H1 (cell line): ENCODE data around the gene MYH7. TPM values are rescaled to one million over a fixed set of nuclear protein-coding genes. Genes with fewer than 3 reads are reported as not detected.

Experiments used
- CTCF ChIA-PET: fragments of 300-600 bp; sonication (Branson Sonifier 250); formaldehyde crosslinking; loops from one replicate; lab custom pipeline; 2021; ENCODE audit not compliant: partially characterized antibody; lab: Charles Lee
- POLR2A ChIA-PET: fragments of 300-600 bp; sonication (Branson Sonifier 250); formaldehyde crosslinking; loops from one replicate; lab custom pipeline; 2021; ENCODE audit warnings: inconsistent platforms; ENCODE audit not compliant: partially characterized antibody; lab: Charles Lee
- DNase-seq, 2 experiments: peaks; one replicate each; pipeline versions ENCODE4 v3.0.0 to v3.0.0-alpha.2; 2010 to 2022; ENCODE audit warnings: low spot score in 2 of 2, low read depth in 1 of 2, mixed read lengths in 1 of 2
- FAIRE-seq: peaks from 2 replicates; lab custom pipeline; 2011; peaks lifted over from hg19 to GRCh38; lab: Jason Lieb, UNC
- H2AFZ ChIP-seq: 2 replicates; pipeline ENCODE4 v1.8.1; 2012; ENCODE audit warnings: low read length, inconsistent platforms
- H2AK5ac ChIP-seq: 2 replicates; pipeline ENCODE4 v1.6.1; 2013; ENCODE audit warnings: low read depth, low read length
- H2BK120ac ChIP-seq: replicated peaks from 2 replicates; pipeline ENCODE3; 2013; ENCODE audit warnings: low read depth, low read length, inconsistent platforms
- H2BK12ac ChIP-seq: 2 replicates; pipeline ENCODE4 v1.6.1; 2013; ENCODE audit warnings: low read depth, low read length
- H2BK15ac ChIP-seq: 2 replicates; pipeline ENCODE4 v1.6.1; 2013; ENCODE audit warnings: low read length
- H2BK20ac ChIP-seq: 2 replicates; pipeline ENCODE4 v1.6.1; 2013; ENCODE audit warnings: low read length
- H2BK5ac ChIP-seq: 2 replicates; pipeline ENCODE4 v1.6.1; 2013; ENCODE audit warnings: low read depth, low read length
- H3K14ac ChIP-seq: 2 replicates; pipeline ENCODE4 v1.6.1; 2013; ENCODE audit warnings: inconsistent platforms; ENCODE audit not compliant: insufficient read length
- H3K18ac ChIP-seq: 2 replicates; pipeline ENCODE4 v1.6.1; 2013; ENCODE audit warnings: low read length; ENCODE audit errors: extremely low read depth
- H3K23ac ChIP-seq: 2 replicates; pipeline ENCODE4 v1.6.1; 2013; ENCODE audit warnings: inconsistent platforms; ENCODE audit not compliant: insufficient read length
- H3K23me2 ChIP-seq: 2 replicates; pipeline ENCODE4 v1.6.1; 2013; ENCODE audit warnings: low read depth, low read length
- H3K27ac ChIP-seq: 2 replicates; pipeline ENCODE4 v1.6.1; 2011; ENCODE audit warnings: low read depth, low read length, inconsistent platforms
- H3K27me3 ChIP-seq, 4 experiments: replicated peaks in 1 of 4; 1 replicate in 1 of 4; 2 replicates in 3 of 4; pipeline versions ENCODE4 v1.6.1 to v1.8.1; 2011 to 2013; ENCODE audit warnings: low read length in 3 of 4, mild to moderate bottlenecking in 3 of 4, inconsistent platforms in 2 of 4, mixed read lengths in 2 of 4, moderate library complexity in 1 of 4; ENCODE audit not compliant: control insufficient read depth in 3 of 4, insufficient read depth in 3 of 4; ENCODE audit errors: extremely low read depth in 1 of 4
- H3K36me3 ChIP-seq, 4 experiments: 2 replicates each; pipeline versions ENCODE4 v1.6.1 to v1.8.1; 2011 to 2013; ENCODE audit warnings: mild to moderate bottlenecking in 4 of 4, low read length in 3 of 4, moderate library complexity in 2 of 4, control low read depth in 1 of 4, inconsistent platforms in 1 of 4; ENCODE audit not compliant: insufficient read depth in 4 of 4, control insufficient read depth in 2 of 4
- H3K4ac ChIP-seq: replicated peaks from 2 replicates; pipeline ENCODE3; 2013; ENCODE audit warnings: low read length, low read depth, mixed read lengths, inconsistent platforms; ENCODE audit not compliant: insufficient read length
- H3K4me1 ChIP-seq, 4 experiments: replicated peaks in 1 of 4; 1 replicate in 1 of 4; 2 replicates in 3 of 4; pipeline versions ENCODE4 v1.6.1 to v1.8.1; 2011 to 2013; ENCODE audit warnings: low read length in 3 of 4, inconsistent platforms in 2 of 4, mixed read lengths in 1 of 4; ENCODE audit not compliant: insufficient read depth in 4 of 4, control insufficient read depth in 3 of 4
- H3K4me2 ChIP-seq, 2 experiments: 2 replicates each; pipeline versions ENCODE4 v1.6.1 to v1.8.1; 2011 to 2013; ENCODE audit warnings: low read depth in 2 of 2, low read length in 2 of 2, control low read depth in 1 of 2, inconsistent platforms in 1 of 2, mild to moderate bottlenecking in 1 of 2; ENCODE audit not compliant: insufficient read depth in 1 of 2
- H3K4me3 ChIP-seq, 4 experiments: fragments of 200-600, 300-600 bp in 1 of 4; sonication (generic), shearing (Covaris generic), sonication (Bioruptor Twin) in 1 of 4; 2 replicates each; pipeline versions ENCODE4 v1.5.1 to v1.8.1; 2011 to 2016; ENCODE audit warnings: low read length in 4 of 4, low read depth in 3 of 4, control low read depth in 2 of 4, inconsistent platforms in 2 of 4, mild to moderate bottlenecking in 2 of 4, mixed read lengths in 1 of 4, moderate library complexity in 1 of 4; ENCODE audit not compliant: insufficient read depth in 2 of 4; ENCODE audit errors: extremely low read depth in 1 of 4
- H3K56ac ChIP-seq: replicated peaks from 2 replicates; pipeline ENCODE3; 2013; ENCODE audit warnings: low read depth, mild to moderate bottlenecking, mixed read lengths, low read length, inconsistent platforms; ENCODE audit not compliant: insufficient read length
- H3K79me1 ChIP-seq: 2 replicates; pipeline ENCODE4 v1.6.1; 2013; ENCODE audit warnings: low read depth, low read length, control low read depth
- H3K79me2 ChIP-seq, 2 experiments: 2 replicates each; pipeline versions ENCODE4 v1.6.1 to v1.8.1; 2012 to 2013; ENCODE audit warnings: low read length in 2 of 2, mild to moderate bottlenecking in 2 of 2, inconsistent platforms in 1 of 2; ENCODE audit not compliant: insufficient read depth in 2 of 2, control insufficient read depth in 1 of 2
- H3K9ac ChIP-seq, 4 experiments: replicated peaks in 1 of 4; 1 replicate in 1 of 4; 2 replicates in 3 of 4; pipeline versions ENCODE4 v1.6.1 to v1.8.1; 2011 to 2013; ENCODE audit warnings: low read depth in 3 of 4, low read length in 3 of 4, control low read depth in 2 of 4, mild to moderate bottlenecking in 2 of 4, moderate library complexity in 2 of 4, inconsistent platforms in 1 of 4; ENCODE audit errors: extremely low read depth in 1 of 4
- H3K9me3 ChIP-seq, 2 experiments: 2 replicates each; pipeline versions ENCODE4 v1.6.1 to v1.8.1; 2012 to 2013; ENCODE audit warnings: mild to moderate bottlenecking in 2 of 2, moderate library complexity in 2 of 2, control low read depth in 1 of 2, inconsistent platforms in 1 of 2, low read depth in 1 of 2, low read length in 1 of 2, mixed read lengths in 1 of 2; ENCODE audit not compliant: insufficient read depth in 2 of 2
- H4K20me1 ChIP-seq, 2 experiments: replicated peaks in 1 of 2; 2 replicates each; pipeline versions ENCODE3 to v1.8.1; 2011 to 2013; ENCODE audit warnings: inconsistent platforms in 2 of 2, low read length in 2 of 2, mild to moderate bottlenecking in 1 of 2; ENCODE audit not compliant: insufficient read depth in 2 of 2, control insufficient read depth in 1 of 2
- H4K5ac ChIP-seq: 2 replicates; pipeline ENCODE4 v1.6.1; 2013; ENCODE audit warnings: low read length, low read depth, mixed read lengths, inconsistent platforms; ENCODE audit not compliant: insufficient read length
- H4K8ac ChIP-seq: 2 replicates; pipeline ENCODE4 v1.8.0; 2013; ENCODE audit warnings: mild to moderate bottlenecking, moderate library complexity, low read length, inconsistent platforms; ENCODE audit not compliant: insufficient read depth; ENCODE audit errors: extremely low read depth
- H4K91ac ChIP-seq: replicated peaks from 2 replicates; pipeline ENCODE3; 2013; ENCODE audit warnings: low read length, mixed read lengths, inconsistent platforms; ENCODE audit not compliant: insufficient read length
- ATF3 ChIP-seq: IDR thresholded peaks from 2 replicates; pipeline ENCODE4 v1.6.1; 2011; ENCODE audit warnings: low read depth, mild to moderate bottlenecking, low read length; ENCODE audit not compliant: insufficient read depth
- BRCA1 ChIP-seq: IDR thresholded peaks from 2 replicates; pipeline ENCODE4 v1.6.1; 2012; ENCODE audit warnings: low read depth, low read length, improper control_type of control experiment
- CHD2 ChIP-seq: IDR thresholded peaks from 2 replicates; pipeline ENCODE4 v1.6.1; 2012; ENCODE audit warnings: low read length, improper control_type of control experiment
- KDM1A ChIP-seq: fragments of 200-600, 300-600 bp; sonication (generic); IDR thresholded peaks from 2 replicates; pipeline ENCODE4 v1.7.1; 2016; ENCODE audit warnings: mild to moderate bottlenecking, low read length, borderline replicate concordance
- POLR2AphosphoS5 ChIP-seq: IDR thresholded peaks from 2 replicates; pipeline ENCODE4 v1.6.1; 2011; ENCODE audit warnings: low read depth, low read length
- SAP30 ChIP-seq: fragments of 300-600 bp; sonication (generic); IDR thresholded peaks from 2 replicates; pipeline ENCODE4 v1.7.1; 2012; ENCODE audit warnings: low read length, moderate library complexity, mild to moderate bottlenecking, inconsistent platforms; ENCODE audit not compliant: insufficient read depth, insufficient replicate concordance
- TBP ChIP-seq: IDR thresholded peaks from 2 replicates; pipeline ENCODE4 v1.6.1; 2011; ENCODE audit warnings: low read depth, low read length, improper control_type of control experiment
- ZNF274 ChIP-seq: IDR thresholded peaks from 2 replicates; pipeline ENCODE4 v1.7.0; 2012; ENCODE audit warnings: low read length, borderline replicate concordance; ENCODE audit errors: extremely low read depth
- WGBS, 2 experiments: shearing (Covaris generic) in 1 of 2; methylation state at CpG; one replicate each; pipeline versions ENCODE4 v1.1.6 to v1.1.7; 2013 to 2015; ENCODE audit warnings: low lambda C conversion rate in 2 of 2, mixed read lengths in 2 of 2, inconsistent platforms in 1 of 2, low coverage in 1 of 2, missing lambda C conversion rate in 1 of 2; ENCODE audit not compliant: insufficient replicate concordance in 2 of 2, insufficient coverage in 1 of 2, insufficient read length in 1 of 2; ENCODE audit errors: extremely low coverage in 1 of 2, missing lambda C conversion rate in 1 of 2; 5-methylcytosine and 5-hydroxymethylcytosine counted together
- polyA plus RNA-seq, 7 experiments: library from polyadenylated mRNA; depleted of rRNA in 3 of 7; stranded (reverse) in 5 of 7; unstranded in 2 of 7; fragments of >200 nt in 5 of 7; fragments of 200-250 nt in 2 of 7; gene quantifications; 1 replicate in 5 of 7; 2 replicates in 1 of 7; 4 replicates in 1 of 7; pipeline versions ENCODE4 v1.2.1 to v1.2.3, GENCODE V29; 2011 to 2013; ENCODE audit warnings: missing spikeins in 2 of 7, mixed read lengths in 2 of 7
- total RNA-seq: library from RNA; stranded (reverse); fragmentation: NEBNext Ultra II Directional; extraction: Animal tissue kit (Norgen Biotek cat#: 25700); gene quantifications from 2 replicates; pipeline ENCODE4 v1.2.1, GENCODE V29; 2021

MYH7 gene
- total and polyA plus RNA-seq, 2 of the 8 experiments (the other 6 are each of a cell fraction or from before 2014, with no cell fraction given) = not detected

GRCh38 chr14:23409966-23410635 is 25.4 kb downstream of the MYH7 start:
- H4K8ac ChIP-seq = no peak overlapping the region; the same call in 1 of the 2 replicates
- FAIRE-seq (no peak), DNase-seq (no peak)
- no peaks in the 10 kb centered on the region; a peak in 1 of 7 replicates for H3K4me1 ChIP-seq
- H3K23me2 ChIP-seq = no peaks in the 10 kb centered on the region
- H3K36me3 ChIP-seq = no peaks in the 10 kb centered on the region
- no peak overlapping the region for H2BK20ac ChIP-seq
- no peak overlapping the region for H3K4me3 ChIP-seq
- H3K23ac ChIP-seq = no peak overlapping the region
- no peak overlapping the region for H3K27ac ChIP-seq
- no peak overlapping the region for H2BK120ac ChIP-seq
- H3K14ac ChIP-seq = no peak overlapping the region
- H4K5ac ChIP-seq = no peak overlapping the region
- H3K18ac ChIP-seq = no peak overlapping the region
- CTCF ChIA-PET = interaction anchor here (1.0 to 2.4 kb wide), 6 partner anchors 11 to 30 kb away, joined by 3 to 6 read pairs (median 4); no protein-coding TSS in a partner anchor
- no peaks in the 10 kb centered on the region for H4K20me1 ChIP-seq
- no peaks in the 10 kb centered on the region for H3K79me2 ChIP-seq
- whole genome bisulfite sequencing, 2 experiments = 89% methylated on average over 14 of the region's 14 CpGs; no CpG with 5 or more reads in 1 of the 2 experiments
- H2BK12ac ChIP-seq = no peak overlapping the region
- H3K56ac ChIP-seq = no peak overlapping the region
- H3K27me3 ChIP-seq = no peaks in the 10 kb centered on the region; a peak in 3 of 7 replicates
- POLR2A ChIA-PET = interaction anchor here (1.4 to 1.5 kb wide), 2 partner anchors 14 to 83 kb away, joined by 4 read pairs; no protein-coding TSS in a partner anchor
- no peak overlapping the region for H3K9ac ChIP-seq
- no peak overlapping the region for H4K91ac ChIP-seq
- H2BK15ac ChIP-seq = no peak overlapping the region
- no peak overlapping the region for H2AK5ac ChIP-seq
- TF ChIP-seq SAP30 (no peak), KDM1A (no peak), BRCA1 (no peak), TBP (no peak), POLR2AphosphoS5 (no peak), ATF3 (no peak), ZNF274 (no peak), CHD2 (no peak)
- no peaks in the 10 kb centered on the region for H3K79me1 ChIP-seq
- no peak overlapping the region for H2BK5ac ChIP-seq
- no peaks in the 10 kb centered on the region for H3K9me3 ChIP-seq
- H2AFZ ChIP-seq = no peak overlapping the region
- H3K4me2 ChIP-seq = no peak overlapping the region
- H3K4ac ChIP-seq = no peak overlapping the region
